GM12874 (cell line): ENCODE data around the gene ATP11A.

Experiments used
- CTCF ChIP-seq: IDR thresholded peaks from 2 replicates; pipeline ENCODE4 v1.5.1; 2011; ENCODE audit warnings: low read depth, mild to moderate bottlenecking, control low read depth, low read length, moderate library complexity; ENCODE audit not compliant: insufficient read depth

Gene ATP11A

GRCh38 chr13:112807653-112808376 lies 118.0 kb downstream of the ATP11A start:
- TF ChIP-seq CTCF = no peak

GRCh38 chr13:112808377-112809140 lies 118.7 kb downstream of the ATP11A start:
- TF ChIP-seq CTCF = no peak

- no peak for TF ChIP-seq CTCF
Measured at GRCh38 chr13:112809332-112810315, 119.8 kb downstream of the ATP11A start.

- TF ChIP-seq CTCF = no peak
Measured at GRCh38 chr13:112810608-112811007, 120.8 kb downstream of the ATP11A start.

- TF ChIP-seq CTCF = no peak
Measured at GRCh38 chr13:112812306-112813055, 122.6 kb downstream of the ATP11A start.

- no peak for TF ChIP-seq CTCF
Measured at GRCh38 chr13:112813552-112813951, 123.7 kb downstream of the ATP11A start.
